ENCODE data around the gene ZSCAN21.

DNA sequence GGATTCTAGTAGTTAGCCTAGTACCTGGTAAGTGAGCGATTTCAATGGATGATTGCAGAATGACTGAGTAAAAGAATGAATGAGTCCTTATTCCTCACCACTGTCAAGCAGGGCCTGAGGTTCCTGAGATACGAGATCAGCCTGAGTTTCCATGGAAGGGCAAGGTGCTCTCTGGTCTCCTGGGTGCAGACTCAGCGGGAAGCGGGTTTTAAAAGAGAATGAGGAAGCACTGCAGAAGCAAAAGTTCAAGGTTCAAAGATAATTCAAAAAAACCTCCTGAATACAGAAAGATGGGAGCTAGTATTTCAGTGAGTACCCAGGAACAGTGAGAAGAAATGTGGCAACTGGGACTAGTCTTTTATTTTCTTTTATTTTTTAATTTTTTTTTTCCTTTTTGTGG is 27.6 kb downstream of the ZSCAN21 start:
- TF ChIP-seq, protein P1, sequence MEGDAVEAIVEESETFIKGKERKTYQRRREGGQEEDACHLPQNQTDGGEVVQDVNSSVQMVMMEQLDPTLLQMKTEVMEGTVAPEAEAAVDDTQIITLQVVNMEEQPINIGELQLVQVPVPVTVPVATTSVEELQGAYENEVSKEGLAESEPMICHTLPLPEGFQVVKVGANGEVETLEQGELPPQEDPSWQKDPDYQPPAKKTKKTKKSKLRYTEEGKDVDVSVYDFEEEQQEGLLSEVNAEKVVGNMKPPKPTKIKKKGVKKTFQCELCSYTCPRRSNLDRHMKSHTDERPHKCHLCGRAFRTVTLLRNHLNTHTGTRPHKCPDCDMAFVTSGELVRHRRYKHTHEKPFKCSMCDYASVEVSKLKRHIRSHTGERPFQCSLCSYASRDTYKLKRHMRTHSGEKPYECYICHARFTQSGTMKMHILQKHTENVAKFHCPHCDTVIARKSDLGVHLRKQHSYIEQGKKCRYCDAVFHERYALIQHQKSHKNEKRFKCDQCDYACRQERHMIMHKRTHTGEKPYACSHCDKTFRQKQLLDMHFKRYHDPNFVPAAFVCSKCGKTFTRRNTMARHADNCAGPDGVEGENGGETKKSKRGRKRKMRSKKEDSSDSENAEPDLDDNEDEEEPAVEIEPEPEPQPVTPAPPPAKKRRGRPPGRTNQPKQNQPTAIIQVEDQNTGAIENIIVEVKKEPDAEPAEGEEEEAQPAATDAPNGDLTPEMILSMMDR (IDR thresholded peaks at IDR 0.05; ENCODE audit: insufficient read depth, low read depth, low read length), result no peak
- no peak for TF ChIP-seq EZH2 (IDR thresholded peaks at IDR 0.05; ENCODE audit: insufficient read depth, low read length)
